ENCODE data around the gene MGST3. TPM values are rescaled to one million over a fixed set of nuclear protein-coding genes. Genes with fewer than 3 reads are reported as not detected.
"Not testable (repeated sequence)": the region's sequence is repeated elsewhere in the genome, so short reads cannot be mapped to it uniquely, and the experiment has no call there.

The MGST3 gene
- total RNA-seq, 2 experiments from 2014 or later, result 49.1 to 52.1 TPM

GRCh38 chr1:165680773-165681172 is 49.7 kb downstream of the MGST3 start:
- DNase-seq; ATAC-seq; H3K4me3 Mint-ChIP-seq; H3K27me3 Mint-ChIP-seq; CTCF ChIA-PET; H3K27ac Mint-ChIP-seq; H3K9me3 Mint-ChIP-seq (ENCODE audit: low read depth): not testable (repeated sequence)
- intact Hi-C loops (cut with DNase I, micrococcal nuclease), result loop anchor here in 1 of 2 experiments (2.0 kb wide), 1 partner anchor 18 kb away; no protein-coding TSS in a partner anchor
- POLR2A ChIA-PET, result interaction anchor here (0.6 kb wide), 1 partner anchor 14 kb away, joined by 3 read pairs; no protein-coding TSS in a partner anchor
- Mint-ChIP-seq H3K36me3 (ENCODE audit: low read depth) (peaks cover 58% of the 10 kb centered on the region), H3K4me1 (peaks cover 28% of the 10 kb centered on the region)

GRCh38 chr1:165683848-165684485 is 52.9 kb downstream of the MGST3 start:
- ATAC-seq (no peak), DNase-seq (no peak)
- H3K9me3 Mint-ChIP-seq (ENCODE audit: low read depth), result peaks cover 6% of the 10 kb centered on the region
- peaks cover 42% of the 10 kb centered on the region for H3K4me1 Mint-ChIP-seq
- ChIA-PET CTCF (interaction anchor here (0.6 to 1.6 kb wide), 4 partner anchors 14 to 46 kb away, joined by 3 to 5 read pairs (median 3); partner anchors contain the start of gene ALDH9A1), POLR2A (no interaction called here)
- no peak overlapping the region for H3K27ac Mint-ChIP-seq
- H3K36me3 Mint-ChIP-seq (ENCODE audit: low read depth), result peaks cover 69% of the 10 kb centered on the region
- H3K4me3 Mint-ChIP-seq, result no peak overlapping the region
- no peaks in the 10 kb centered on the region for H3K27me3 Mint-ChIP-seq
- intact Hi-C loops (cut with DNase I, micrococcal nuclease), result no loop called here

- ChIA-PET CTCF (interaction anchor here (0.7 to 1.9 kb wide), 7 partner anchors 9 to 84 kb away, joined by 3 to 7 read pairs (median 4); partner anchors contain the start of genes ALDH9A1 and TMCO1), POLR2A (interaction anchor here (1.4 kb wide), 1 partner anchor 12 kb away, joined by 8 read pairs; the partner anchor contains the start of gene ALDH9A1)
- intact Hi-C loops (cut with DNase I, micrococcal nuclease), result no loop called here
- ATAC-seq, result peak; percentile 79
- Mint-ChIP-seq H3K4me1 (peaks cover 41% of the 10 kb centered on the region), H3K27me3 (no peaks in the 10 kb centered on the region), H3K4me3 (peak overlapping the region; percentile 4), H3K36me3 (ENCODE audit: low read depth) (peaks cover 61% of the 10 kb centered on the region), H3K9me3 (ENCODE audit: low read depth) (peaks cover 6% of the 10 kb centered on the region), H3K27ac (peak overlapping the region; percentile 89)
- DNase-seq, result no peak
Observed at GRCh38 chr1:165686121-165686970, 55.3 kb downstream of the MGST3 start.

GRCh38 chr1:165686971-165687433 is 56.0 kb downstream of the MGST3 start:
- DNase-seq, result peak; percentile 33
- Mint-ChIP-seq H3K27me3 (no peaks in the 10 kb centered on the region), H3K4me1 (peaks cover 48% of the 10 kb centered on the region), H3K4me3 (peak overlapping the region; percentile 4), H3K9me3 (ENCODE audit: low read depth) (peaks cover 6% of the 10 kb centered on the region), H3K36me3 (ENCODE audit: low read depth) (peaks cover 63% of the 10 kb centered on the region), H3K27ac (peak overlapping the region; percentile 89)
- intact Hi-C loops (cut with DNase I, micrococcal nuclease), result no loop called here
- ChIA-PET POLR2A (no interaction called here), CTCF (interaction anchor here (1.1 to 1.9 kb wide), 6 partner anchors 8 to 85 kb away, joined by 3 to 7 read pairs (median 4); partner anchors contain the start of genes ALDH9A1 and TMCO1)
- peak; percentile 55 for ATAC-seq

GRCh38 chr1:165688046-165688445 is 57.0 kb downstream of the MGST3 start:
- intact Hi-C loops (cut with DNase I, micrococcal nuclease), result no loop called here
- ATAC-seq (no peak), DNase-seq (no peak)
- POLR2A ChIA-PET, result no interaction called here
- Mint-ChIP-seq H3K4me1 (peaks cover 52% of the 10 kb centered on the region), H3K4me3 (no peak overlapping the region), H3K27me3 (no peaks in the 10 kb centered on the region), H3K36me3 (ENCODE audit: low read depth) (peaks cover 56% of the 10 kb centered on the region), H3K27ac (no peak overlapping the region), H3K9me3 (ENCODE audit: low read depth) (peaks cover 6% of the 10 kb centered on the region)
- CTCF ChIA-PET, result no interaction called here

- peaks cover 49% of the 10 kb centered on the region for H3K4me1 Mint-ChIP-seq
- no peaks in the 10 kb centered on the region for H3K9me3 Mint-ChIP-seq (ENCODE audit: low read depth)
- no peaks in the 10 kb centered on the region for H3K27me3 Mint-ChIP-seq
- peaks cover 35% of the 10 kb centered on the region for H3K36me3 Mint-ChIP-seq (ENCODE audit: low read depth)
- CTCF ChIA-PET, result interaction anchor here (0.5 to 1.3 kb wide), 3 partner anchors 9 to 386 kb away, joined by 3 to 5 read pairs (median 3); no protein-coding TSS in a partner anchor
- no peak overlapping the region for H3K4me3 Mint-ChIP-seq
- intact Hi-C loops (cut with DNase I, micrococcal nuclease), result loop anchor here (5.0 kb wide), 4 partner anchors 132 to 1142 kb away; partner anchors contain the start of genes FAM78B (in 1 of the 2), POGK (in 1 of the 2) and UCK2 (in 1 of the 2)
- ATAC-seq, result no peak
- no peak for DNase-seq
- H3K27ac Mint-ChIP-seq, result no peak overlapping the region
- POLR2A ChIA-PET, result interaction anchor here (0.7 kb wide), 1 partner anchor 14 kb away, joined by 3 read pairs; no protein-coding TSS in a partner anchor
Observed at GRCh38 chr1:165695031-165695430, 64.0 kb downstream of the MGST3 start.

- Mint-ChIP-seq H3K36me3 (ENCODE audit: low read depth) (peaks cover 23% of the 10 kb centered on the region), H3K4me1 (peaks cover 40% of the 10 kb centered on the region), H3K27ac (peak overlapping the region; percentile 73), H3K4me3 (peak overlapping the region; percentile 99), H3K9me3 (ENCODE audit: low read depth) (no peaks in the 10 kb centered on the region), H3K27me3 (no peaks in the 10 kb centered on the region)
- no peak for DNase-seq
- ChIA-PET CTCF (interaction anchor here (0.9 to 2.3 kb wide), 5 partner anchors 10 to 232 kb away, joined by 4 to 12 read pairs (median 5); no protein-coding TSS in a partner anchor), POLR2A (no interaction called here)
- no peak for ATAC-seq
- intact Hi-C loops (cut with DNase I, micrococcal nuclease), result loop anchor here (2.0 to 5.0 kb wide), 5 partner anchors 72 to 1141 kb away; partner anchors contain the start of genes FAM78B (in 1 of the 2), POGK (in 1 of the 2), TMCO1 (in 1 of the 2) and UCK2 (in 1 of the 2)
Observed at GRCh38 chr1:165696625-165697100, 65.6 kb downstream of the MGST3 start.

GRCh38 chr1:165697491-165697880 is 66.5 kb downstream of the MGST3 start:
- no peak for DNase-seq
- no peaks in the 10 kb centered on the region for H3K27me3 Mint-ChIP-seq
- peak overlapping the region; percentile 99 for H3K27ac Mint-ChIP-seq
- POLR2A ChIA-PET, result interaction anchor here (1.0 to 1.9 kb wide), 3 partner anchors 12 to 99 kb away, joined by 3 to 8 read pairs (median 6); no protein-coding TSS in a partner anchor
- H3K36me3 Mint-ChIP-seq (ENCODE audit: low read depth), result peaks cover 19% of the 10 kb centered on the region
- peaks cover 33% of the 10 kb centered on the region for H3K4me1 Mint-ChIP-seq
- intact Hi-C loops (cut with DNase I, micrococcal nuclease), result loop anchor here (2.0 to 5.0 kb wide), 5 partner anchors 71 to 1140 kb away; partner anchors contain the start of genes FAM78B (in 1 of the 2), POGK (in 1 of the 2), TMCO1 (in 1 of the 2) and UCK2 (in 1 of the 2)
- CTCF ChIA-PET, result interaction anchor here (0.6 to 2.3 kb wide), 12 partner anchors 11 to 1522 kb away, joined by 3 to 12 read pairs (median 4); no protein-coding TSS in a partner anchor
- H3K9me3 Mint-ChIP-seq (ENCODE audit: low read depth), result no peaks in the 10 kb centered on the region
- ATAC-seq, result no peak
- H3K4me3 Mint-ChIP-seq, result peak overlapping the region; percentile 99

- intact Hi-C loops (cut with DNase I, micrococcal nuclease), result loop anchor here (1.0 to 5.0 kb wide), 11 partner anchors 67 to 1139 kb away; partner anchors contain the start of genes MGST3 (in 2 of the 2), TMCO1 (in 2 of the 2), UCK2 (in 2 of the 2) and FAM78B (in 1 of the 2)
- H3K9me3 Mint-ChIP-seq (ENCODE audit: low read depth), result no peaks in the 10 kb centered on the region
- no peaks in the 10 kb centered on the region for H3K27me3 Mint-ChIP-seq
- H3K4me3 Mint-ChIP-seq, result peak within 1 kb of the TSS; percentile 99
- DNase-seq (peak; percentile 90), ATAC-seq (peak; percentile 91)
- peaks cover 17% of the 10 kb centered on the region for H3K36me3 Mint-ChIP-seq (ENCODE audit: low read depth)
- peaks cover 33% of the 10 kb centered on the region for H3K4me1 Mint-ChIP-seq
- POLR2A ChIA-PET, result interaction anchor here (1.0 to 1.9 kb wide), 3 partner anchors 12 to 100 kb away, joined by 3 to 8 read pairs (median 6); no protein-coding TSS in a partner anchor
- CTCF ChIA-PET, result interaction anchor here (0.6 to 2.3 kb wide), 16 partner anchors 12 to 1522 kb away, joined by 3 to 12 read pairs (median 3); no protein-coding TSS in a partner anchor
- peak within 1 kb of the TSS; percentile 99 for H3K27ac Mint-ChIP-seq
Observed at GRCh38 chr1:165697881-165698760, 67.1 kb downstream of the MGST3 start, which contains the start of gene ALDH9A1. Gene ALDH9A1, minus strand, starts transcription at chr1:165698562. Its CDS starts 4 bp downstream, at chr1:165698558.

Measured in activated CD4-positive, alpha-beta T cell treated with anti-CD3 and anti-CD28 coated beads for 36 hours (primary cell).